Natural killer cell (primary cell): ENCODE results near the gene IL36G. TPM values are rescaled to one million over a fixed set of nuclear protein-coding genes. Genes with fewer than 3 reads are reported as not detected.

Experiments used
- ATAC-seq, 3 donors: fragments of 150-1000 bp in 2 of 3; fragments of 200-7000 bp in 1 of 3; cut with Tn5 transposase; 1 replicate in 1 of 3; 2 replicates in 2 of 3; pipeline ENCODE4 v1.10.0; 2021; ENCODE audit warnings: mild to moderate bottlenecking in 2 of 3, moderate library complexity in 2 of 3
- DNase-seq, 2 donors: peaks; one replicate each; pipeline versions ENCODE4 v3.0.0 to v3.0.0-alpha.2; 2013 to 2021; ENCODE audit warnings: mixed read lengths in 1 of 2
- H3K27ac ChIP-seq: one replicate; pipeline ENCODE4 v1.5.1; 2013; ENCODE audit warnings: mild to moderate bottlenecking, low read length
- H3K27me3 ChIP-seq: one replicate; pipeline ENCODE4 v1.6.1; 2013; ENCODE audit warnings: low read length; ENCODE audit not compliant: control insufficient read depth, insufficient read depth
- H3K36me3 ChIP-seq: one replicate; pipeline ENCODE4 v1.6.1; 2013; ENCODE audit warnings: low read length; ENCODE audit not compliant: control insufficient read depth, insufficient read depth
- H3K4me1 ChIP-seq: one replicate; pipeline ENCODE4 v1.6.1; 2013; ENCODE audit warnings: low read length; ENCODE audit not compliant: control insufficient read depth, insufficient read depth
- H3K4me3 ChIP-seq: one replicate; pipeline ENCODE4 v1.5.1; 2013; ENCODE audit warnings: low read length
- H3K9me3 ChIP-seq: one replicate; pipeline ENCODE4 v1.6.1; 2013; ENCODE audit warnings: low read length; ENCODE audit not compliant: control insufficient read depth, insufficient read depth
- H3K27ac Mint-ChIP-seq, 2 donors: one replicate each; pipeline ENCODE4 v1.8.0; 2022; ENCODE audit warnings: mild to moderate bottlenecking in 2 of 2, mixed read lengths in 2 of 2, moderate library complexity in 1 of 2
- H3K27me3 Mint-ChIP-seq, 2 donors: one replicate each; pipeline ENCODE4 v1.8.0; 2022; ENCODE audit warnings: low read depth in 2 of 2, mixed read lengths in 2 of 2
- H3K36me3 Mint-ChIP-seq: one replicate; pipeline ENCODE4 v1.8.0; 2022; ENCODE audit warnings: mixed read lengths
- H3K4me1 Mint-ChIP-seq, 2 donors: one replicate each; pipeline ENCODE4 v1.8.0; 2022; ENCODE audit warnings: mixed read lengths in 2 of 2
- H3K4me3 Mint-ChIP-seq: one replicate; pipeline ENCODE4 v1.8.0; 2022; ENCODE audit warnings: mild to moderate bottlenecking, moderate library complexity, mixed read lengths
- H3K9me3 Mint-ChIP-seq, 2 donors: one replicate each; pipeline ENCODE4 v1.8.0; 2022; ENCODE audit warnings: mixed read lengths in 2 of 2
- WGBS: methylation state at CpG from one replicate; pipeline ENCODE4 v1.1.7; 2013; ENCODE audit warnings: missing lambda C conversion rate; ENCODE audit not compliant: insufficient coverage; 5-methylcytosine and 5-hydroxymethylcytosine counted together
- intact Hi-C: fragments of 100-400 bp; cut with micrococcal nuclease; formaldehyde crosslinking; loops from one replicate; pipeline ENCODE4 v1.14.2; 2022
- total RNA-seq, 4 donors: library from RNA; stranded (reverse); fragments of 120-200 nt in 1 of 4; gene quantifications; one replicate each; pipeline versions ENCODE4 v1.2.3 to v1.2.4, GENCODE V29; 2013 to 2022
- TF ChIP-seq, protein P1 (sequence below): fragments of 200-600 bp; IDR thresholded peaks from one replicate; pipeline ENCODE4 v1.8.0; 2022; ENCODE audit warnings: antibody characterized with exemption

The IL36G gene
- total RNA-seq, 3 donors from 2014 or later (not counting 1 experiment from before 2014, with no cell fraction given), result not detected

DNA sequence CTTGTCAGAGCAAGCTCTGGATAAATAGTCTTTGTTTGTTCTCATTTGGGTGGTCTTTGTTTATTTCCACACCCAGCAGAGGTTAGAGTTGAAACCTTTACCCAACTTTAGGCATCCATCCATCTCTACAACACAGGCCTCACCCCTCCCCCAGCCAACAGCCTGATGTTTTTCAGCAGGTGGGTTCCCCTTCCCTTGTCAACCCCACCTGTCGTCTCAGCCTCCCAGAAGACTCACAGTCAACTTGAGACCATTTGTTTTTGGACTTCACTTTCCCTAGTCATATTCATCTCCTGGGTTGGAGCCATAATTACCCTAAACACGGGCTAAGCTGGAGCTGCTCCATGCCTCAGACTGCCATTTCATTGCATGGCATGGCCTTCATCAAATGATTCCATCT, 31.7 kb upstream of the IL36G start:
- Mint-ChIP-seq H3K27ac (no peak overlapping the region), H3K9me3 (no peaks in the 10 kb centered on the region), H3K27me3 (peaks cover 10 to 18% of the 10 kb centered on the region in 2 donors), H3K4me1 (no peaks in the 10 kb centered on the region), H3K36me3 (no peaks in the 10 kb centered on the region), H3K4me3 (no peak overlapping the region)
- TF ChIP-seq, protein P1, sequence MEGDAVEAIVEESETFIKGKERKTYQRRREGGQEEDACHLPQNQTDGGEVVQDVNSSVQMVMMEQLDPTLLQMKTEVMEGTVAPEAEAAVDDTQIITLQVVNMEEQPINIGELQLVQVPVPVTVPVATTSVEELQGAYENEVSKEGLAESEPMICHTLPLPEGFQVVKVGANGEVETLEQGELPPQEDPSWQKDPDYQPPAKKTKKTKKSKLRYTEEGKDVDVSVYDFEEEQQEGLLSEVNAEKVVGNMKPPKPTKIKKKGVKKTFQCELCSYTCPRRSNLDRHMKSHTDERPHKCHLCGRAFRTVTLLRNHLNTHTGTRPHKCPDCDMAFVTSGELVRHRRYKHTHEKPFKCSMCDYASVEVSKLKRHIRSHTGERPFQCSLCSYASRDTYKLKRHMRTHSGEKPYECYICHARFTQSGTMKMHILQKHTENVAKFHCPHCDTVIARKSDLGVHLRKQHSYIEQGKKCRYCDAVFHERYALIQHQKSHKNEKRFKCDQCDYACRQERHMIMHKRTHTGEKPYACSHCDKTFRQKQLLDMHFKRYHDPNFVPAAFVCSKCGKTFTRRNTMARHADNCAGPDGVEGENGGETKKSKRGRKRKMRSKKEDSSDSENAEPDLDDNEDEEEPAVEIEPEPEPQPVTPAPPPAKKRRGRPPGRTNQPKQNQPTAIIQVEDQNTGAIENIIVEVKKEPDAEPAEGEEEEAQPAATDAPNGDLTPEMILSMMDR, result no peak
- DNase-seq (no peak), ATAC-seq (no peak)
- intact Hi-C loops, result loop anchor here (10.0 kb wide), 1 partner anchor 341 kb away; no protein-coding TSS in a partner anchor
- Histone ChIP-seq H3K27ac (no peak overlapping the region), H3K27me3 (no peaks in the 10 kb centered on the region), H3K36me3 (no peaks in the 10 kb centered on the region), H3K9me3 (no peaks in the 10 kb centered on the region), H3K4me1 (no peaks in the 10 kb centered on the region), H3K4me3 (no peak overlapping the region)
- WGBS, result 89% methylated on average over 2 of the region's 2 CpGs

DNA sequence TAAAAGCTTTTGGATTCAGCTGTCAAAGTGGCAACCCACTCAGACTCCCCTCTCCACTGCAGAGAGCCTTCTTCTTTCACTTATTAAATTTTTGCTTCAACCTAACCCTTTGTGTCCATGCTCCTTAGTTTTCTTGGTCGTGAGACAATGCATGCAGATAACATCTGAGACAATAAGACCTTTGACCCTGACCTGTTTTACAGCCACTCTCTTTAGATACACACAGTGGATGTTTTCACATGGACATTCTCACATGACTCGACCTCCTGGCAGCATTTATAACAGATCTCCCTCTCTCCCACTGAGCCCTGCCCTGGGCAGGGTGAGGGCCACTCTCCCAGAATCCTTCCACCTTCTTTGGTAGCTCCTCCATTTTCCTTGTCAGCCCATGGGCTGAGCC, 30.4 kb upstream of the IL36G start:
- H3K4me3 Mint-ChIP-seq, result no peak overlapping the region
- no peak overlapping the region for H3K27ac Mint-ChIP-seq
- ATAC-seq (no peak), DNase-seq (no peak)
- peaks cover 10 to 31% of the 10 kb centered on the region in 2 donors for H3K27me3 Mint-ChIP-seq
- Histone ChIP-seq H3K27me3 (no peaks in the 10 kb centered on the region), H3K27ac (no peak overlapping the region), H3K4me3 (no peak overlapping the region), H3K9me3 (no peaks in the 10 kb centered on the region), H3K36me3 (no peaks in the 10 kb centered on the region), H3K4me1 (no peaks in the 10 kb centered on the region)
- 66% methylated on average over 2 of the region's 2 CpGs for WGBS
- TF ChIP-seq, protein P1, result no peak
- no peaks in the 10 kb centered on the region for H3K4me1 Mint-ChIP-seq
- intact Hi-C loops, result loop anchor here (10.0 kb wide), 1 partner anchor 343 kb away; no protein-coding TSS in a partner anchor
- no peaks in the 10 kb centered on the region for H3K36me3 Mint-ChIP-seq
- no peaks in the 10 kb centered on the region for H3K9me3 Mint-ChIP-seq

DNA sequence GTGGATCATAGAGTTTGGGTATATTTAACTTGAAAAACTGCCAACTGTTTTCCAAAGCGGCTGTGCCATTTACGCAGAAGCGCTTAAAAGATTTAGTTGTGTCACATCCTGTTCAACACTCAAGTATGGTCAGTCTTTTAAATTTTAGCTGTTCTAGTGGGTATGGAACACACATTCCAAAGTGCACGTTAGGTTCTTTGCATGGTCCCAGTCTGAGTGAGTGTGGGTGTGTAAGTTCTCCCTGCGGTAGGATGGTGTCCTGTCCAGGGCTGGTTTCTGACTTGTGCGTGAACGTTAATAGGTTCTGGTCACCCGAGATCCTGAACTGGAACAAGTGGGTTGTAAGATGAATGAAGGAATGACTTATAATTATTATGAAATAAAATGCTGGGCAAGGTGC, 28.4 kb upstream of the IL36G start:
- Mint-ChIP-seq H3K4me1 (no peaks in the 10 kb centered on the region), H3K4me3 (no peak overlapping the region), H3K27ac (no peak overlapping the region), H3K36me3 (no peaks in the 10 kb centered on the region), H3K27me3 (peaks cover 8 to 39% of the 10 kb centered on the region in 2 donors), H3K9me3 (no peaks in the 10 kb centered on the region)
- intact Hi-C loops, result loop anchor here (10.0 kb wide), 1 partner anchor 345 kb away; no protein-coding TSS in a partner anchor
- ATAC-seq, result no peak
- TF ChIP-seq, protein P1, result no peak
- H3K4me3 ChIP-seq, result no peak overlapping the region
- no peak for DNase-seq
- no peaks in the 10 kb centered on the region for H3K27me3 ChIP-seq
- no peaks in the 10 kb centered on the region for H3K9me3 ChIP-seq
- H3K4me1 ChIP-seq, result no peaks in the 10 kb centered on the region
- H3K36me3 ChIP-seq, result no peaks in the 10 kb centered on the region
- no peak overlapping the region for H3K27ac ChIP-seq
- 82% methylated on average over 8 of the region's 8 CpGs for WGBS

DNA sequence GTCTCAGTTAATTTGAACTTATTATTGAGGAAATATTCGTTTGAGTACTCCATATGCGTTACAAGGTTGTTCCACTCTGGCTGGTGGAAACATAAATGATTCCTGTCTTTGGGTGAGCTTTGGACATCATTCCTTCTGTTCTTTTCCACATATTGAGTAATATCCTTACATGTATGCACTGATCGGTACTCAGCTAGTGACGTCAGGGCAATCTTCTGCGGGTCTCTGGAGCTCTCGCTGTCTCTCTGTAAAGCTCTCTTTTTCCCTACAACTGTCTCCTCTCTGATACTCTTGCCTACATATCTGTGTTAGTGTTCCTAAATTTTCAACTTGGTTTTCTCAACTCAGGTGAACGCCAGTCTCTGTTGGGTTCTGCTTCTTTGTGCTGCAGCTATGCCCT, 23.4 kb upstream of the IL36G start:
- Histone ChIP-seq H3K36me3 (no peaks in the 10 kb centered on the region), H3K9me3 (no peaks in the 10 kb centered on the region), H3K4me3 (no peak overlapping the region), H3K4me1 (no peaks in the 10 kb centered on the region), H3K27ac (no peak overlapping the region), H3K27me3 (no peaks in the 10 kb centered on the region)
- H3K4me3 Mint-ChIP-seq, result no peak overlapping the region
- WGBS, result 94% methylated on average over 7 of the region's 7 CpGs
- DNase-seq (no peak), ATAC-seq (no peak)
- intact Hi-C loops, result no loop called here
- H3K27me3 Mint-ChIP-seq, result peaks cover 13 to 31% of the 10 kb centered on the region in 2 donors
- no peaks in the 10 kb centered on the region for H3K4me1 Mint-ChIP-seq
- TF ChIP-seq, protein P1, result no peak
- H3K9me3 Mint-ChIP-seq, result no peaks in the 10 kb centered on the region
- no peaks in the 10 kb centered on the region for H3K36me3 Mint-ChIP-seq
- no peak overlapping the region for H3K27ac Mint-ChIP-seq
